ENCODE results near the gene ABCC6.
"Not testable (repeated sequence)": the region's sequence is repeated elsewhere in the genome, so short reads cannot be mapped to it uniquely, and the experiment has no call there.

DNA sequence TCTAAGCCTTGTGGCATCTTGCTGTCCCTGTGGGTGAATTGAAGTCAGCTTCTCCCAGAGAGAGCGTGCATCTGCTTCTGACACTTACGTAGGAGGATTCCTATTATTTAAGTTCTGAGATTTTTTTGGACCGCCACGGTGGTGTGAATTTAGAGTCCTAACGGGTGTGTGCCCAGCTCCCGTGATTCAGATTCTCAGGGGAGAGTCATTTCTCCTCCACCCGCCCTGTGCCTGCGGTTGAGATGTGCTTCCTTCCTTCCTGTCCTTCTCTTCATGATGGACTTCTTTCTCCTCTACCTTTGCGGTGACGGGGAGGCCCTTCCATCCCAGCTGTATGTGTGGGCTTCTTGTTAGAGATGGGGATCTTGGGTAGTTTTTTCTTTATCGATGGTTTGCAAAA is 20.6 kb upstream of the ABCC6 start:
- TF ChIP-seq POLR2AphosphoS5 (IDR thresholded peaks at IDR 0.05); CTCF (IDR thresholded peaks at IDR 0.05 in 8 of 11, conservative IDR thresholded peaks at IDR 0.05 in 3 of 11); POLR2A (IDR thresholded peaks at IDR 0.05): not testable (repeated sequence)

Measured in spleen (tissue), 7 donors.